Activated CD4-positive, CD25-positive, alpha-beta regulatory T cell treated with anti-CD3 and anti-CD28 coated beads, Interleukin-2, amount 50 U/mL, for 72 hours (primary cell): ENCODE data around the gene SLC22A17.
"Not testable (repeated sequence)": the region's sequence is repeated elsewhere in the genome, so short reads cannot be mapped to it uniquely, and the experiment has no call there.

Experiments used
- DNase-seq: peaks from one replicate; pipeline ENCODE4 v3.0.0; 2021

The SLC22A17 gene

GRCh38 chr14:23352506-23353432 is at the start of gene SLC22A17:
SLC22A17 (minus strand) TSS chr14:23352887.
- peak; percentile 40 for DNase-seq

- DNase-seq: no peak
Observed at GRCh38 chr14:23401291-23401690, 48.6 kb upstream of the SLC22A17 start.

DNA sequence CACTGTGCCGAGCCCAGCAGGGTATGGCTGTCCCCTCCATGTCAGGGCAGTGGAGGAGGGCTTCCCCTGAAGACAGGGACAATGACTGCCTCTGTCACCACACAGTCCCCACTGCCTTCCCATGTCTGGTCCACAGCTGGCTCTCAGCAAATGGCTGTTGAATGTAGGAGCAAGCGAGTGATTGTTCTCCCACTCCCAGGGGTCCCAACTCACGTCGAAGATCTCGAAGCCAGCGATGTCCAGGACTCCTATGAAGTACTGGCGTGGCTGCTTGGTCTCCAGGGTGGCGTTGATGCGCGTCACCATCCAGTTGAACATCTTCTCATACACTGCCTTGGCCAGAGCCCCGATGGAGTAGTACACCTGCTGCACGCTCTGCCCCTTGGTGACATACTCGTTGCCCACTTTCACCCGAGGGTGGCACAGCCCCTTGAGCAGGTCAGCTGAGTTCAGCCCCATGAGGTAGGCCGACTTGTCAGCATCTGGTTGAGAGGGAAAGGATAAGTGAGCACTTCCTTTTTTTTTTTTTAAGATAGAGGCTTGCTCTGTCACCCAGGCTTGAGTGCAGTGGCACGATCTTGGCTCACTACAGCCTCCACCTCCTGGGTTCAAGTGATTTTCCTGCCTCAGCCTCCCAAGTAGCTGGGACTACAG is 47.9 kb upstream of the SLC22A17 start:
- DNase-seq: not testable (repeated sequence)

- DNase-seq: no peak
Observed at GRCh38 chr14:23399591-23399990, 46.9 kb upstream of the SLC22A17 start.

- DNase-seq: no peak
Observed at GRCh38 chr14:23399136-23399535, 46.4 kb upstream of the SLC22A17 start.

DNA sequence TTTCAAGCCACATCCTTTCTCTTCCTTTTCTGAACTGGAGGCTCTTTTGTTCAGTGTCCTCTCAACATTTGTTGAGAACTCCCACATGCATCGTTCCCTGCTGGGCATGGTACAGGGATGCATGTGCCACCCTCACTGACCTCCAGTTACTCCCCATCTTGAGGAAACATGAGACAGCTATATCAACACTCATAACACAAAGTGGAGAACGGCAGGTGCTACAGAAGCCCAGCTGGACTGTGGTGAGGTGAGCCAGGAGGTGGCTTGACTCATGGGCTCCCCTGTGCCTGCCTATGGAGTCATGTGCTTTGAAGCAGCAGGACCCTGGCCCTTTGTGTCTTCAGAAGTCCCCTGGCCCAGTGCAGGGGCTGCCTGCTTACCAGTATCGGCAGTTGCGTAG is 45.7 kb upstream of the SLC22A17 start:
- DNase-seq: no peak

- no peak for DNase-seq
Observed at GRCh38 chr14:23396781-23397407, 44.2 kb upstream of the SLC22A17 start.

DNA sequence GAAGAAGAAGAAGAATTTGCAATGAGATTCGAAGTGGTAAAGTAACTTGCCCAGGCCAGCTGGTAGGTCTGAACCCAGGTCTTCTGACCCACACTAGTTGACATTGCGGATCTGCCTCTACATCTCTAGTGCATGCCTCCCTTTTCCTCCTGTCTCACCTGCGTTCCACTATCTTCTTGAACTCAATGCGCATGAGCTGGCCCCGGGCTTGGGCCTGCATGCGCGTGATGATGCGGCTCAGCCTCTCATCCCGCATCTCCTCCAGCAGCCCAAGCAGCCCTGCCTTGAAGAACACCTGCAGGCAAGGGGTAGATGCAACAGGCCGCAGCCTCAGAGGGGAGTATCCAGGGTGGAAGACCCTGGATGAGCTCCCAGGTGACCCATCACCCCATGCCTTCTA is 43.4 kb upstream of the SLC22A17 start:
- no peak for DNase-seq

DNA sequence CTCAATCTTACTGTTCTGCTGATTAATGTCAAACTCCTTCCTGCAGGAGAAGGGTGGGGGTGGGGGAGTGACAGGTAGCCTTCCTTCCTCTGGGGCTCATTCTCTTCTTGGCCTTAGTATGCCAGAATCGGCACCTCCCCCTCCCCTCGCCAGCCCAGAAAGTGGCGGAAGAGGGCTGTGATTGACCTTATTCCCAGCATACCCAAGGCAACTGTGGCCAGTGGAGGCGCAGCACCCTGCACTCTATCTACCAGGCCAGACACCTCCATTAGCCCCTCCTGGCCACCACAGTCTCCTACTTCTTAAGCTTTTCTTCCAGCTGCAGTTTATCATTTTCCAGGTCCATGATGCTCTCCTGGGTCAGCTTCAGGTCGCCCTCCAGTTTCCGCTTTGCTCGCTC is 39.9 kb upstream of the SLC22A17 start:
- DNase-seq: no peak

DNA sequence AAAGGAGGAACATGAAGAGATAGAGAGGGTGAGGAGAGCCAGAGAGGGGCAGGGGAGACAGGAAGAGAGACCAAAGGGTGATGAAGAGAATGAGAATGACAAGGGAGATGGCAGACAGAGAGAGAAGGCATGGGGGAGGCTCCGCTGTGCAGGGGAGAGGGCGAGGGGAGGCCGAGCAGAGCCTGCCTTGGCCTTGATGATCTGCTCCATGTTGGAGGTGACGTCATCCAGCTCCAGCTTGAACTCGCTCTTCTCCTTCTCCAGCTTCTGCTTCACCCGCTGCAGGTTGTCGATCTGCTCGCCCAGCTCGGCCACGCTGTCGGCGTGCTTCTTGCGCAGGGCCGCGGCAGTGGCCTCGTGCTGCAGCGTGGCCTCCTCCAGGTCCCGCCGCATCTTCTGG is 37.2 kb upstream of the SLC22A17 start:
- not testable (repeated sequence) for DNase-seq

- DNase-seq: no peak
Observed at GRCh38 chr14:23389396-23389795, 36.7 kb upstream of the SLC22A17 start.

GRCh38 chr14:23388996-23389395 is 36.3 kb upstream of the SLC22A17 start:
- DNase-seq: no peak

GRCh38 chr14:23387916-23388882 is 35.5 kb upstream of the SLC22A17 start:
- DNase-seq: no peak

- DNase-seq: no peak
Observed at GRCh38 chr14:23386999-23387398, 34.3 kb upstream of the SLC22A17 start.

- DNase-seq: not testable (repeated sequence)
Observed at GRCh38 chr14:23386266-23386657, 33.6 kb upstream of the SLC22A17 start.

GRCh38 chr14:23385642-23386265 is 33.1 kb upstream of the SLC22A17 start:
- DNase-seq: no peak

- no peak for DNase-seq
Observed at GRCh38 chr14:23385244-23385641, 32.6 kb upstream of the SLC22A17 start.

DNA sequence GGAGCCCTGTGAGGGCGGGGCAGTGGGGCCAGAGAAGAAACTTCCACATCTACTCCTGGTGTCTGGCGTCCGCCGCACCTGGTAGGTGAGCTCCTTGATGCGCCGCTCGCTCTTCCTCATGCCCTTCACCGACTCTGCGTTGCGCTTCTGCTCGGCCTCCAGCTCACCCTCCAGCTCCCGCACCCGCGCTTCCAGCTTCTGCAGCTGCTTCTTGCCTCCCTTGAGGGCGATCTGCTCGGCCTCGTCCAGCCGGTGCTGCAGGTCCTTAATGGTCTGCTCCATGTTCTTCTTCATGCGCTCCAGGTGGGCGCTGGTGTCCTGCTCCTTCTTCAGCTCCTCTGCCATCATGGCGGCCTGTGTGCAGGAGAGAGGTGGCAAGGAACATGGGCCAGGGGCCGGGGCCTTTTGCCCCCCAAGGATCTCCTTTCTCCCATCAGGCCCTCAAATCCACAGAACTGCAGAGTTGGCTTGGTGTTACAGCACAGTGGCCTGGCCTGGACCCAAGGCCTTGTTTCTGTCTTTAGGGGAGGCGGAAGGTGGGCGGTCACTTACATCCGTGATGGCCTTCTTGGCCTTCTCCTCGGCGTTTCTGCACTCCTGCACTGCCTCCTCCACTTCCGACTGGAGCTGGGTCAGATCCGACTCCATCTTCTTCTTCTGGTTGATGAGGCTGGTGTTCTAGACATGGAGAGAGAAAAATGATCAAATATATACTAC is 31.8 kb upstream of the SLC22A17 start:
- DNase-seq: no peak

- no peak for DNase-seq
Observed at GRCh38 chr14:23382731-23383440, 30.2 kb upstream of the SLC22A17 start.

- DNase-seq: no peak
Observed at GRCh38 chr14:23382276-23382675, 29.6 kb upstream of the SLC22A17 start.

GRCh38 chr14:23381871-23382270 is 29.2 kb upstream of the SLC22A17 start:
- DNase-seq: no peak
